DND-41 (cell line): ENCODE results near the gene TRIM22.

Experiments used
- EZH2 ChIP-seq: IDR thresholded peaks from 3 replicates; pipeline ENCODE4 v1.6.1; 2012; ENCODE audit warnings: borderline replicate concordance, low read depth, mild to moderate bottlenecking, moderate library complexity, low read length, inconsistent platforms; ENCODE audit not compliant: severe bottlenecking
- TF ChIP-seq, protein P1 (sequence below): IDR thresholded peaks from 2 replicates; pipeline ENCODE4 v1.5.1; 2012; ENCODE audit warnings: borderline replicate concordance, low read length, moderate library complexity, mild to moderate bottlenecking; ENCODE audit not compliant: poor library complexity, severe bottlenecking; ENCODE audit errors: extremely low read depth

DNA sequence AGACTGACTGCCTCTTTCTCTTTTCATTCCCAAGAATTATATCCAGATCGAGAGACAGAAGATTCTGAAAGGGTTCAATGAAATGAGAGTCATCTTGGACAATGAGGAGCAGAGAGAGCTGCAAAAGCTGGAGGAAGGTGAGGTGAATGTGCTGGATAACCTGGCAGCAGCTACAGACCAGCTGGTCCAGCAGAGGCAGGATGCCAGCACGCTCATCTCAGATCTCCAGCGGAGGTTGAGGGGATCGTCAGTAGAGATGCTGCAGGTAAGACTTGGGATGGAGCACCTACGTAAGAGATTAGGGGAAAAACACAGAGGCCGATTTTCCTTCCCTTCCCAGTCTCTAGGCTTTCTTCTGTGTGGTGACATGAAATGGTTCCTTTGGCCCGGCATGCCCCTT, 8.7 kb downstream of the TRIM22 start:
- TF ChIP-seq, protein P1, sequence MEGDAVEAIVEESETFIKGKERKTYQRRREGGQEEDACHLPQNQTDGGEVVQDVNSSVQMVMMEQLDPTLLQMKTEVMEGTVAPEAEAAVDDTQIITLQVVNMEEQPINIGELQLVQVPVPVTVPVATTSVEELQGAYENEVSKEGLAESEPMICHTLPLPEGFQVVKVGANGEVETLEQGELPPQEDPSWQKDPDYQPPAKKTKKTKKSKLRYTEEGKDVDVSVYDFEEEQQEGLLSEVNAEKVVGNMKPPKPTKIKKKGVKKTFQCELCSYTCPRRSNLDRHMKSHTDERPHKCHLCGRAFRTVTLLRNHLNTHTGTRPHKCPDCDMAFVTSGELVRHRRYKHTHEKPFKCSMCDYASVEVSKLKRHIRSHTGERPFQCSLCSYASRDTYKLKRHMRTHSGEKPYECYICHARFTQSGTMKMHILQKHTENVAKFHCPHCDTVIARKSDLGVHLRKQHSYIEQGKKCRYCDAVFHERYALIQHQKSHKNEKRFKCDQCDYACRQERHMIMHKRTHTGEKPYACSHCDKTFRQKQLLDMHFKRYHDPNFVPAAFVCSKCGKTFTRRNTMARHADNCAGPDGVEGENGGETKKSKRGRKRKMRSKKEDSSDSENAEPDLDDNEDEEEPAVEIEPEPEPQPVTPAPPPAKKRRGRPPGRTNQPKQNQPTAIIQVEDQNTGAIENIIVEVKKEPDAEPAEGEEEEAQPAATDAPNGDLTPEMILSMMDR: no peak
- no peak for TF ChIP-seq EZH2
